Astrocyte of the spinal cord (primary cell): ENCODE results near the gene RBM46.

Experiments used
- DNase-seq: peaks from one replicate; pipeline ENCODE4 v3.0.0; 2011; ENCODE audit warnings: low read depth, low spot score
- H3K4me3 ChIP-seq: 2 replicates; pipeline ENCODE4 v1.5.1; 2011; ENCODE audit warnings: low read depth, mild to moderate bottlenecking, low read length, moderate library complexity
- in situ Hi-C: cut with HindIII; loops from 2 replicates; pipeline ENCODE4 v1.10.0; 2017; ENCODE audit warnings: low sequenced_read_pairs
- TF ChIP-seq, protein P1 (sequence below): IDR thresholded peaks from 2 replicates; pipeline ENCODE4 v1.5.1; 2012; ENCODE audit warnings: low read depth, mild to moderate bottlenecking, low read length, inconsistent platforms

Gene RBM46

GRCh38 chr4:154781126-154781982 is at the start of gene RBM46:
Gene RBM46, plus strand, starts transcription at chr4:154781272. Its CDS starts 15,481 bp downstream, at chr4:154796753.
- TF ChIP-seq, protein P1, sequence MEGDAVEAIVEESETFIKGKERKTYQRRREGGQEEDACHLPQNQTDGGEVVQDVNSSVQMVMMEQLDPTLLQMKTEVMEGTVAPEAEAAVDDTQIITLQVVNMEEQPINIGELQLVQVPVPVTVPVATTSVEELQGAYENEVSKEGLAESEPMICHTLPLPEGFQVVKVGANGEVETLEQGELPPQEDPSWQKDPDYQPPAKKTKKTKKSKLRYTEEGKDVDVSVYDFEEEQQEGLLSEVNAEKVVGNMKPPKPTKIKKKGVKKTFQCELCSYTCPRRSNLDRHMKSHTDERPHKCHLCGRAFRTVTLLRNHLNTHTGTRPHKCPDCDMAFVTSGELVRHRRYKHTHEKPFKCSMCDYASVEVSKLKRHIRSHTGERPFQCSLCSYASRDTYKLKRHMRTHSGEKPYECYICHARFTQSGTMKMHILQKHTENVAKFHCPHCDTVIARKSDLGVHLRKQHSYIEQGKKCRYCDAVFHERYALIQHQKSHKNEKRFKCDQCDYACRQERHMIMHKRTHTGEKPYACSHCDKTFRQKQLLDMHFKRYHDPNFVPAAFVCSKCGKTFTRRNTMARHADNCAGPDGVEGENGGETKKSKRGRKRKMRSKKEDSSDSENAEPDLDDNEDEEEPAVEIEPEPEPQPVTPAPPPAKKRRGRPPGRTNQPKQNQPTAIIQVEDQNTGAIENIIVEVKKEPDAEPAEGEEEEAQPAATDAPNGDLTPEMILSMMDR = no peak
- H3K4me3 ChIP-seq = no peak within 1 kb of the TSS
- in situ Hi-C loops = no loop called here
- DNase-seq = no peak

DNA sequence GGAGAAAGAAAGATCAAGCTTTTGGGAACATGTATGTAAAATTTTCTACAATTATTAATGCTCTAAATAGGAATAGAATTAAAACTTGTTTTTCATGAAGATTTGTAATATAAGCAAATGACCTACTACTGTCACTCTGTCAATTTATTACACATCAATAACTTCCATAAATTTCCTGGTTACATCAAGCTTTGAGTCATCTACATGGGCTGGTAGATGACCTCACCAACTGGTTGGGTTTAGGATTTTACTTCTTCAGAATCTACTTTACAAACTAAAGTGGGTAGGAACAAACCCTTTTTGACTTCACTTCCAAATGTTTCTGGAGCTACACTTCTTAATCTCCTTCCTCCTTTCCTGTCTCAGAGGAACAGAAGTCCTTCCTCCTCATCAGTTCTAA is 49.3 kb upstream of the RBM46 start:
- TF ChIP-seq, protein P1 = no peak
- in situ Hi-C loops = no loop called here
- DNase-seq = no peak
- no peak overlapping the region for H3K4me3 ChIP-seq

DNA sequence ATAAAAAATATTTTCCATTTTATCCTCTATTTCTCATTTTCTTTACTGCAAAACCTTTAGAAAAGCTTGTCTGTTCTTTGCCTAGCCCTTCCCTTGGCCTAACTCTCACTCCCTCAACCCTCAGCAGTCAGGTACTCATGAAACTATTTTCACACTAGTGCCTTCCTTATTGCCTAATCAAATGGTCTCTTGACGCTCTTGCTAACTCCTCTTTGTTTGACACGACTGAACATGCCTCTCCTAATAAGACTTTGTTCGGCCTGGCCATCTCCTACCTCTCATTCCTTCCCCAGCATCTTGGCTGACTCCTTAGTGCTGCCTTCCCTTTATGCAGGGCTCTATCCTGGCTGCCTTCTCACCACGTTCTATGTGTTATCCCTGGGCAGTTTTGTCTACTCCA is 48.4 kb upstream of the RBM46 start:
- no peak overlapping the region for H3K4me3 ChIP-seq
- DNase-seq = no peak
- TF ChIP-seq, protein P1 = no peak
- in situ Hi-C loops = no loop called here

DNA sequence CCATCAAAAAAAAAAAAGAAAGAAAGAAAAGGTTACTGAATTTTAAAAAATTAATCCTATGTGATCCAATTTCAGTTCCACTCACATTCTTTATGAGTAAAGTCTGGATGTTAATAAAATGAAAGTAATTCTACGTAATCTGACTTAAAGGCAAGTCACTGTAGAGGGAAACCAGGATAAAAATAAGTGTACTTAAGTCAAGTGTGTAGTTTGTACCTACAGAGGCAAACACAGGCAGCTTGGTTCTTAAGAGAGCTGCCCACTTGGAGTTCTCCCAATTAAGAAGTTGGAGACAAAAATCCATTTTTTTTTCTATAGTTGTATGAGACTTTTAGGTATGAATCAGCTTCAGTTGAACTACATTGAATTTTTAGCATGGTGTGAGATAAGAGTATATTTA is 44.3 kb upstream of the RBM46 start:
- no peak overlapping the region for H3K4me3 ChIP-seq
- no peak for DNase-seq
- TF ChIP-seq, protein P1 = no peak
- in situ Hi-C loops = no loop called here

GRCh38 chr4:154738426-154738825 is 42.6 kb upstream of the RBM46 start:
- in situ Hi-C loops = no loop called here
- no peak for DNase-seq
- TF ChIP-seq, protein P1 = no peak

DNA sequence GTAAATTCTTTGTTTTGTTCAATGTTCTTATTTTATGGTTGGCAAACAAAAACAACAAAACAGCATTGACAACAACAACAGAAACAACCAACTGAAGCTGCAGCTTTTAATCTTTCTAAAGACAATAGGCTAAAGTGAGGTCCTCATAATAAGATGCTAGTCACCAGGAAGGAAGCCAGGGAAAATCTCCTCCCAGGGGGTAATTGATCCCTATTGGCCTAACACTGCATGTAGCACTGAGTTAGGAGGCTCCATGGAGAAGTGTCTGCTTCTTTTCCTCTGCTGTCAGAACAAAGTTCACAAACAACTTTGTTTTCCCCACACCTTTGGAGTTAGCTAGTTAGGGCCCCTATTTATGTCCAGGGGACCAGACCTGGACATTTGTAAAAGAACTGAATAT is 42.0 kb upstream of the RBM46 start:
- in situ Hi-C loops = no loop called here
- H3K4me3 ChIP-seq = no peak overlapping the region
- DNase-seq = no peak

More at GRCh38 chr4:154738426-154738825, 42.6 kb upstream of the RBM46 start:
- H3K4me3 ChIP-seq = no peak overlapping the region

More for the DNA sequence above, 42.0 kb upstream of the RBM46 start:
- TF ChIP-seq, protein P1 = no peak
